CD4-positive, alpha-beta T cell treated with Interferon gamma for 1 hour (primary cell): ENCODE data around the gene PIP4K2A.
"Not testable (repeated sequence)": the region's sequence is repeated elsewhere in the genome, so short reads cannot be mapped to it uniquely, and the experiment has no call there.

Experiments used
- DNase-seq: peaks from one replicate; pipeline ENCODE4 v3.0.0-alpha.2; 2020

Gene PIP4K2A

GRCh38 chr10:22714479-22715289, at the start of gene PIP4K2A:
Gene PIP4K2A, minus strand, starts transcription at chr10:22714578. Its CDS starts 252 bp downstream, at chr10:22714326.
- DNase-seq = peak; percentile 73

GRCh38 chr10:22761569-22762220, 47.3 kb upstream of the PIP4K2A start:
- no peak for DNase-seq

GRCh38 chr10:22760025-22760424, 45.6 kb upstream of the PIP4K2A start:
- DNase-seq = no peak

DNA sequence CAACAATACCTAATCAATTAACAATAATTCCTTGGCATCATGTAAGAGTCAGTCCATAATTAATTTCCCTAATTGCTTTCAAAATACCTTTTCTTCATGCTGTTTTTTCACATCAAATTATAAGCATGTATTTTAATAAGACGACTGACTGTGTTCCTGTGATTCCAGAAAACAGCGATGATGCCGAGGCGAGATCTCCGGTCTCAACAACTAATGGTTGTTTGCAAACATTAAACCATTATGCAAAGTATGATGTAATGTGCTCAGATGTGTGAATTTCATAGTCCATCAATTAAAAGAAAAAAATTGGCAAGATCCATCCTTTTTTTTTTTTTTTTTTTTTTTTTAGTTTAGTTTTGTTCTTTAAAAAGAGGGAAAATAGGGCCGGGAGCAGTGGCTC, 44.5 kb upstream of the PIP4K2A start:
- DNase-seq = no peak

DNA sequence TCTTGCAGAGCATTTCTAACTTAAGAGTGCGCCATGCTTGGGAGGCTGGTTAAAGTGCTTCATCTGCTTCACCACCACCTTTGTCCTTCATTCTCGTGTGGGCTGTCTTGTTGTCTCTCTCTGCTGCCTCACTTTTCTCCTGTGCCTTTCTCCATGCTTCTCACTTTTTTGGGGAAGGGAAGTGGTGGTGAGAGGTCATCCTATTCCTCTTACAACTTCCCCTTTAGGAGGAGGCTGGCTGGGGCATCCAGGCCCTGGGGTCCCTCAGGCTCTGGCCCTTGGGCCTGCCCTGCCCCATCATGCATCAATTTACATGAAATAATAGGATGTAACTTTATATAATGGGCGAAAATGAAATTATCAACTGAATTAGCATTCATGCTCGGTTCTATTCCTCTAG, 39.9 kb upstream of the PIP4K2A start:
- no peak for DNase-seq

DNA sequence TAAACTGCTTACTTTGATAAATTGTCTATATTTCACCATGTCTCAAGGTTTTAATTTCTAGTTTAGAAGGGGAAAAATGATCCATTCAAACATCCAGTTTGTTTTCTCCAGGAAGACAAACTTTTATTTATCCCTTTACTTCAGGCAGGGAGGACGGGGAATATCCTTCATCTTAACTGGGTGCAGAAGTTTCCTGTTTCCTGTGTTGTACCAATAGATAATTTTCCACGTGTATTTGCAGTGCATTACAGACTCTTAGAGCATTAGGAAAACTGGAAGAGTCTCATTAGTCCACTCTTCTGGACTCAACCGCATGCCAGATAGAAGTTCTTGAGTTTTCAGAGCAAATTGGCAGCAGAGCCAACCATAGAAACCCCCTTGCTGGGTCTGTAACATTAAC, 39.4 kb upstream of the PIP4K2A start:
- no peak for DNase-seq

DNA sequence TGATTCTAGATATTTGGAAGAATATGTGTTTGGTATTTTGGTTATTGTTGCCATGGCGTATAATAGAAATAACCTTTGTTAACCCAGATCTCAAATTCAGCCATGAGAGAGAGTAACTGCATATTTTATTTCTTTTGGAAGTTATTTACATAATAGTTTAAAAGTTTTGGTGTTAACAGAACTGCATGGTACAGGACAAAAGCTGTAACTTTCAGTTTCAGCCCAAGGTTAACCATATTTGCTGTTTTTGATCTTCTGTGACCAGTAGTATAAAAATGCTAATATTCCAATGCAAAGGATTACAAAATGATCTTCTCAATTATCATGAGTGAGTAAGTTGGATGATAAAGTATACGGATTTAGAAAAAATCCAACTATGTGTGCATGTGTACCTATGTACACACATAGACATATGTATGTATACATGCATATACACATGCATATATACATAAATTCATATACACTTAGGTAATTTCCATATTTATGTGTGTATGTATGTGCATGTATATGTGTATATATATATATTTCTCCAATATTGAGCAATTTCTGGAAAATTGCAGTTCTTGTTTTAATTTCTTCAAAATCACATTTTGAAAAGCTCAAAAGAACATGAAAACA, 38.0 kb upstream of the PIP4K2A start:
- DNase-seq = no peak

GRCh38 chr10:22750131-22750530, 35.8 kb upstream of the PIP4K2A start:
- no peak for DNase-seq

GRCh38 chr10:22744858-22745257, 30.5 kb upstream of the PIP4K2A start:
- DNase-seq = not testable (repeated sequence)

- no peak for DNase-seq
Observed at GRCh38 chr10:22742678-22743077, 28.3 kb upstream of the PIP4K2A start.

DNA sequence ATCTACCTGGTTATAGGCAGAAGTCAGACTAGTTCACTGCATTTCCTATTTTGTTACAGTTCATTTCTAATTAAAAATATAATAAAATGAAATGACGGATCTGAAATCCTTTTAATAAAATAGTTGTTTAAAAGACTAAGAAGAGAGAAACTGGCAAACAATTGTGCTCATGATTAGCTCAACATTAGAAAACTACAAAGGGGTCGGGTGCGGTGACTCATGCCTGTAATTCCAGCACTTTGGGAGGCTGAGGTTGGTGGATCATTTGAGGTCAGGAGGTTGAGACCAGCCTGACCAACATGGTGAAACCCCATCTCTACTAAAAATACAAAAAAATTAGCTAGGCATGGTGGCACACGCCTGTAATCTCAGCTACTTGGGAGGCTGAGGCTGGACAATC, 27.3 kb upstream of the PIP4K2A start:
- not testable (repeated sequence) for DNase-seq

DNA sequence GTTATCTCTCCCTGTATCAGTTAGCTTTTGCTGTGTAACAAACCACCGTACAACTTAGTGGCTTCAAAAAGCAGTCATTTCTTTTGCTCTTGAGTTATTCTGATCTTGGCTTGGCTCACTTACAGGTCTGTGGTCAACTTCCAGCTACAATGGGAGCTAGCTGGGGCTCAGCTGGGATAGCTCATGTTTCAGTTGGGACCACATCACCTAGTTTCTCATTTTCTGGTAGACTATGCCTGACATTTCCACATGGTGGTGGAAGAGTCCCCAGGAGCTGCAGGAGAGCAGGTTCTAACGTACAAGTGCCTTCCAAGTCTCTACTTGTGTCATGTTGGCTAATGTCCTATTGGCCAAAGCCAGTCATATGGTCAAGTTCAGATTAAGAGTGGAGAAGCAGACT, 25.8 kb upstream of the PIP4K2A start:
- no peak for DNase-seq

DNA sequence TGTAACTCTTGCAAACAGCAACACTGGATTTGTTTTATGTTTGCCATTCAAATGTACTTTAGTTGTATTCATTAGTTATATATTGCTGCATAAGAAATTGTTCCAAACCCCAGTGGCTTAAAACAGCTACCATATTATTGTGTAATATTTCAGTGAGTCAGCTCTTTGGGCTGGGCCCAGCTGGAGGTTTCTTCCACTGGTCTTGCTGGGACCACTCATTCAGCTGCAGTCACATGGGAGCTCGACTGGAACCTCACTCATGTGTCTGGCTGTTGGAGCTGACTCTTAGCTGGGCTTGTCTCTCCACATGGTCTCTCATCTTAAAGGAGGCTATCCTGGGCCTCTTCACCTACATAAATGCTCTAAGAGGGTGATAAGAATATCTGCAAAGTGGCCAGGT, 23.2 kb upstream of the PIP4K2A start:
- DNase-seq = no peak

- DNase-seq = no peak
Observed at GRCh38 chr10:22736134-22736533, 21.8 kb upstream of the PIP4K2A start.

GRCh38 chr10:22733992-22734391, 19.6 kb upstream of the PIP4K2A start:
- no peak for DNase-seq

- DNase-seq = no peak
Observed at GRCh38 chr10:22727663-22728062, 13.3 kb upstream of the PIP4K2A start.

DNA sequence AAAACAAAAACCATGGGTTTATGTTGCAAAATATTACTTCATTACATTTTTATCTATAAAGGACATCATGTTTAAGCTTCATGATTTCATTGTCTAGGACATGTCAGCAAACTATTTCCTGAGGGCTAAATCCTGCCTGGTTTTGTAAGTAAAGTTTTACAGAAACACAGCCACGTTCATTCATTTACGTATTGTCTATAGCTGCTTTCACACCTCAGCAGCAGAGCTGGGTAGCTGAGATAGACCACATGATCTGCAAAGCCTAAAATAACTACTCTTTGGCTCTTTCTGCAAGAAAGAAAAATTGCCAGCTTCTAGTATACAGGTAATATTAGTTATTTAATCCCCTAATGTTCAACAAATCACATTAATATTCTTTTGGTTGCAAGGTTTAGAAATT, 12.7 kb upstream of the PIP4K2A start:
- DNase-seq = no peak

DNA sequence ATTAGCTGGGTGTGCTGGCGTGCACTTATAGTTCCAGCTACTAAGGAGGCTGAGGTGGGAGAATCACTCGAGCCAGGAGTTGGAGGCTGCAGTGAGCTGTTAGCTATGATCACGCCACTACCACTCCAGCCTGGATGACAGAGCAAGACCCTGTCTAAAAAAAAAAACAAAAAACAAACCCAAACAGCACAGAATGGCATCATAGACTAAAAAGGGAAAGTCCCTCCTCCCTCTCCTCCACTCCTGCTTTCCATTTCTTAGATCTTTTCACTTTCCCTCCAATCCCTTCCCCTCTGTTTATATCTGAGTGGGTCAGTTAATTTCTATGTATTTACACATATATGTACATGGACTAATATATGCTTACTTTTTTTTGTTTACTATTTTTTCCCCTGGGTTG, 10.4 kb upstream of the PIP4K2A start:
- DNase-seq = no peak

DNA sequence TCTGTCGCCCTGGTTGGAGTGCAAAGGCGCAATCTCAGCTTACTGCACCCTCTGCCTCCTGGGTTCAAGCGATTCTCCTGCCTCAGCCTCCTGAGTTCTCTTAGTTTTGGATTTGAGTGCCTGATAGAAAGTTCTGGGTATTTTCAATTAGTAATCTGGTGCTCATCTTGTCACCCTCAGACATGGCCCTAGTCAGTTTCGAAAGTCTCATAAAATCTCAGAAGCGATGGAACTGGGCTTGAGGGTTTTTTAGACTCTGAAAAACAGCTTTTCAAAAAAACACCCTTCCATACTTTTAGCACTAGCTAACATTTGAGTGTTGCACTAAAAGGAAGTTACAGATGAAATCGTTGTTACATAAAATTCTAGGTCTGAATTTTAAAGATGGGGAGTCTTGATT, 9.4 kb upstream of the PIP4K2A start:
- DNase-seq = no peak

- DNase-seq = peak; percentile 25
Observed at GRCh38 chr10:22723343-22723779, 9.0 kb upstream of the PIP4K2A start.

GRCh38 chr10:22722626-22723169, 8.3 kb upstream of the PIP4K2A start:
- no peak for DNase-seq

DNA sequence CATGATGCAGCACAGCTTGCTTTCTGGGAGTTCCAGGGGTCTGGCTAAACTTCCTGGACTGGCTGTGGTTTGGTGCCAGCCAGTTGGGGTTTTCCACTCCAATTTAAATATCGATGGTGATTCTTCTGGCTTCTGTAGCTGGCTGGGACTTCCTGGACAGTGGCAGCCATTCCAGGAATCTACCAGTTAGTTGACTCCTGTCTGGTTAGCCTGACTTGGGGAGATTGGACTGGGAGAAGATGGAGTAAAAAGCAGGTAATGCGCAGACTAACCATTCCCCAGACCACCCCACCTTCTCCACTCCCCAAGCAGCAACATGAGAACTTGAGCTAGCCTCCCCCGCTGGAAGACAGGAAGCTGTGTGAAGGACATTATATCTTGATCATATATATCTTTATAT, 6.3 kb upstream of the PIP4K2A start:
- DNase-seq = no peak

DNA sequence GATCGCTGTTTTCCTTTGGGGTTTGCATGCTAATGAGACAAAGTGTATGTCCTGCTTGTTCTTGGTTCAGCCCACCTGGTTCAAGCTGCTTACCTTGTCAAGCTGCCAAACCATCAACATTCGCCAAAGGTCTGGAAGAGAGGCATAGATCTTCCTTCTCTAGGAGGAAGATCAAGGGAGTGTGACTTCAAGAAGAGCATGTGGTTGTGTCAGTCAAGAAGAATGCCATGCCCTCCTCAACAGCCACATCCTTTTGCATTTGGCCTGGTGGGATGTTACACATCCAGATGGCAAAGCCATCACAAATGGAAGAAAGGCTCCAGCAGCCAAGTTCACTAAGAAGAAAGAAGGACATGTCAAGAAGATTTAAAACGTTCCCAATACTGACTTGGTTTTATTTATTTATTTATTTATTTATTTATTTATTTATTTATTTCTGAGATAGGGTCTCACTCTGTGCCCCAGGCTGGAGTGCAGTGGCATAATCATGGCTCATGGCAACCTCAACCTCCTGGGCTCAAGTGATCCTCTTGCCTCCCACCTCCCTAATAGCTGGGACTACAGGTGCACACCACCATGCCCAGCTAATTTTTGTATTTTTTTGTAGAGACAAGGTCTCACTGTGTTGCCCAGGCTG, 5.1 kb upstream of the PIP4K2A start:
- no peak for DNase-seq
